Adrenal gland (tissue), 12 donors: Measurements from ENCODE around the gene VPS29. TPM values are rescaled to one million over a fixed set of nuclear protein-coding genes. Genes with fewer than 3 reads are reported as not detected.
"Not testable (repeated sequence)": the region's sequence is repeated elsewhere in the genome, so short reads cannot be mapped to it uniquely, and the experiment has no call there.

Experiments used
- DNase-seq, 7 donors: peaks; one replicate each; pipeline ENCODE4 v3.0.0-alpha.2; 2019 to 2020
- H3K27ac ChIP-seq, 5 donors: fragments of 200-600 bp; sonication (generic) in 4 of 5; 1 replicate in 3 of 5; 2 replicates in 2 of 5; pipeline versions ENCODE4 v1.5.1 to v1.8.0; 2016 to 2020; ENCODE audit warnings: mild to moderate bottlenecking in 1 of 5
- H3K27me3 ChIP-seq: fragments of 200-600 bp; 2 replicates; pipeline ENCODE4 v1.8.0; 2021
- H3K36me3 ChIP-seq, 2 donors: fragments of 200-600 bp; replicated peaks in 1 of 2; 1 replicate in 1 of 2; 2 replicates in 1 of 2; pipeline versions ENCODE4 v1.5.1 to v1.8.0; 2018 to 2022
- H3K4me1 ChIP-seq, 2 donors: fragments of 200-600 bp; replicated peaks in 1 of 2; 1 replicate in 1 of 2; 2 replicates in 1 of 2; pipeline versions ENCODE4 v1.5.1 to v1.8.0; 2018 to 2021
- H3K4me3 ChIP-seq, 4 donors: fragments of 200-600 bp; sonication (generic) in 3 of 4; one replicate each; pipeline ENCODE4 v1.5.1; 2016 to 2018
- H3K9me3 ChIP-seq, 3 donors: fragments of 200-600 bp; sonication (generic) in 1 of 3; replicated peaks in 1 of 3; 1 replicate in 2 of 3; 2 replicates in 1 of 3; pipeline versions ENCODE4 v1.5.1 to v1.8.0; 2016 to 2021
- POLR2A ChIP-seq, 2 donors: fragments of 450-650 bp; IDR thresholded peaks; one replicate each; pipeline ENCODE4 v1.6.1; 2017; ENCODE audit warnings: antibody characterized with exemption in 2 of 2, mild to moderate bottlenecking in 2 of 2, moderate library complexity in 1 of 2
- WGBS, 4 donors: extraction: QIAGEN DNeasy Blood & Tissue Kit in 2 of 4; methylation state at CpG; one replicate each; pipeline versions ENCODE4 v1.1.5 to v1.1.7; 2013 to 2017; 5-methylcytosine and 5-hydroxymethylcytosine counted together
- intact Hi-C, 2 donors: fragments of 100-400 bp; cut with DNase I; formaldehyde crosslinking; loops; one replicate each; pipeline versions ENCODE4 v1.14.1 to v1.15.0; 2022 to 2023
- polyA plus RNA-seq, 3 donors: library from polyadenylated mRNA; stranded (reverse); fragments of 200-250 nt in 2 of 3; fragments of 350-450 nt in 1 of 3; fragmentation: Illumina TruSeq in 1 of 3; extraction: RNeasy Lipid Tissue Mini Kit (QIAGEN cat#74804) in 1 of 3; gene quantifications; one replicate each; pipeline ENCODE4 v1.2.3, GENCODE V29; 2013 to 2014
- total RNA-seq, 9 donors: library from RNA; depleted of rRNA in 4 of 9; stranded (reverse); fragments of >200 nt in 4 of 9; fragments of 120-200 nt in 1 of 9; fragmentation: NEBNext Ultra II Directional in 1 of 9; extraction: Animal tissue kit (Norgen Biotek cat#: 25700) in 1 of 9; gene quantifications; one replicate each; pipeline versions ENCODE4 v1.1.0 to v1.2.4, GENCODE V29; 2013 to 2023
- TF ChIP-seq, protein P1 (sequence below), 6 experiments: fragments of 450-650 bp in 4 of 6; fragments of 200-600 bp in 2 of 6; sonication (generic) in 1 of 6; IDR thresholded peaks; 1 replicate in 5 of 6; 2 replicates in 1 of 6; pipeline versions ENCODE4 v1.5.1 to v1.8.0; 2016 to 2021; ENCODE audit warnings: antibody characterized with exemption in 6 of 6, mild to moderate bottlenecking in 2 of 6, moderate library complexity in 1 of 6
- donor health status: healthy with polysubstance abuse.
- donor health status: Bipolar disorder and iron deficiency.
- donor health status: DM: yes; HTN: yes; CAD: no.
- donor health status: DM: no; HTN: no; CAD: no.
- donor health status: DM: no; HTN: no; CAD: no.
- donor health status: DM: yes; HTN: yes; CAD: no.

The VPS29 gene
- total and polyA plus RNA-seq, 12 donors: 56.7 to 263 (median 112) TPM

DNA sequence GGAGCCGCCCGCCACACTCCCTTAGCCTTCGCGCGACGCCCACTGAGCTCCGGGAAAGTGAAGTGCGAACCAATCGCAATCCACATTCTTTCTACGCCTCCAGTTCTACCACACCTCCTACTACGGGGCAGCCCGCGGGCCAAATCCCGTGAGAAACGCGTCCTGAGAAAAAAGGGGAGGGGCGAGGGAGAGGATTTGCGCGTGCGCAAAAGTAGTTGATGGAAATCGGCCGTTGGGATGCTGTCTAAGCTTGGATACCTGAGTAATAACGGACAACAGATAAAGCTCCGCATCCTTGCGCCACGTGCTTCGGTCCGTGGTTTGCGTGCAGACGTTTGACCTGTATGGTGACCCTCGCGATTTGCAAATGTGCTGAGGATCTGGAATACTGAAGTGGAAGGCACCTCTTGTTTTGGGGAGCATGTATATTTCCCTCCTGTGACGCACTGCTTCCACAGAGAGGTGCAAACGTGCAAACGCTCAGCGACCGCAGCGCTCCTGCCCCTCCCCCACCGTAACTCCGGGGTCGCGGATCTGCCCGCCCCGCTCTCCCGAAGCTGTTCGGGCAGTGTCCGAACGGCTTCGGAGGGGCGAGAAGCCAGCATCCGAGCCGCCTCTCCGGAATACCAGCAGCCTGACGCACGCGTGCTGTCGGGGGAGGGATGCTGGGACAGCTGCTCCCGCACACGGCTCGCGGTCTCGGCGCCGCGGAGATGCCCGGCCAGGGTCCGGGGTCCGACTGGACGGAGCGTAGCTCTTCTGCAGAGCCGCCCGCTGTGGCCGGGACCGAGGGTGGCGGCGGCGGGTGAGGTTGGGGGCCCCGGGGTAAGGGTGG is 33.5 kb downstream of the VPS29 start, which contains the start of the genes FAM216A and GPN3:
Gene FAM216A, plus strand, starts transcription at position 632 of the 835 bp plus-strand sequence. Its CDS starts 31 bp downstream, at position 663.
Gene GPN3, minus strand, starts transcription at position 44 of the 835 bp plus-strand sequence. CDS start 54 bp downstream, outside the sequence.
- intact Hi-C loops: no loop called here
- Histone ChIP-seq H3K36me3 (peaks cover 0 to 15% of the 10 kb centered on the region in 2 donors), H3K4me3 (peak within 1 kb of the TSS; percentile 36 to 77 (median 64)), H3K27ac (peak within 1 kb of the TSS; percentile 80 to 95 (median 89)), H3K4me1 (peaks cover 8 to 13% of the 10 kb centered on the region in 2 donors), H3K9me3 (no peaks in the 10 kb centered on the region), H3K27me3 (no peaks in the 10 kb centered on the region)
- TF ChIP-seq, protein P1, sequence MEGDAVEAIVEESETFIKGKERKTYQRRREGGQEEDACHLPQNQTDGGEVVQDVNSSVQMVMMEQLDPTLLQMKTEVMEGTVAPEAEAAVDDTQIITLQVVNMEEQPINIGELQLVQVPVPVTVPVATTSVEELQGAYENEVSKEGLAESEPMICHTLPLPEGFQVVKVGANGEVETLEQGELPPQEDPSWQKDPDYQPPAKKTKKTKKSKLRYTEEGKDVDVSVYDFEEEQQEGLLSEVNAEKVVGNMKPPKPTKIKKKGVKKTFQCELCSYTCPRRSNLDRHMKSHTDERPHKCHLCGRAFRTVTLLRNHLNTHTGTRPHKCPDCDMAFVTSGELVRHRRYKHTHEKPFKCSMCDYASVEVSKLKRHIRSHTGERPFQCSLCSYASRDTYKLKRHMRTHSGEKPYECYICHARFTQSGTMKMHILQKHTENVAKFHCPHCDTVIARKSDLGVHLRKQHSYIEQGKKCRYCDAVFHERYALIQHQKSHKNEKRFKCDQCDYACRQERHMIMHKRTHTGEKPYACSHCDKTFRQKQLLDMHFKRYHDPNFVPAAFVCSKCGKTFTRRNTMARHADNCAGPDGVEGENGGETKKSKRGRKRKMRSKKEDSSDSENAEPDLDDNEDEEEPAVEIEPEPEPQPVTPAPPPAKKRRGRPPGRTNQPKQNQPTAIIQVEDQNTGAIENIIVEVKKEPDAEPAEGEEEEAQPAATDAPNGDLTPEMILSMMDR (IDR thresholded peaks at IDR 0.05): no peak
- TF ChIP-seq POLR2A (IDR thresholded peaks at IDR 0.05): peak in 1 of 2 donors; percentile 95
- peak; percentile 97 to 98 (median 97) for DNase-seq
- WGBS, 4 donors: 0% methylated on average over 29 to 78 of the region's 78 CpGs

DNA sequence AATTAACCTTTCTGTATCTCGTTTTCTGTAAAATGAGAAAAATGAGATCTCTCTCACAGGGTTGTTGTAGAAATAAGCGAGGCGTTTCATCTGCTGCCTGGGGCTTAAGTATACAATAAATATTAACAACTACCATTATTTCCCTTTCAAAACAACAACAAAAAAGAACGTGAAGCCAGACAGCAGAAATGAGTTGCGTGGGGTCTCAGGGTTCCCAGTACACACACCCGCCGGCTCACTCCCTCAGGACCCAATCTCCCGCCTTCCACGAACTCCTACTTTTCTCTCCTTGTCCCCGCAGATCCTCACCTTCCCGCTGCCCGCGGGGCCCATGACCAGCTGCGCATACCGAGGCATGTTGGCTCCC is 34.1 kb downstream of the VPS29 start:
- Histone ChIP-seq H3K4me1 (peaks cover 8 to 13% of the 10 kb centered on the region in 2 donors), H3K4me3 (peak overlapping the region; percentile 13 to 77 (median 47)), H3K27me3 (no peaks in the 10 kb centered on the region), H3K9me3 (no peaks in the 10 kb centered on the region), H3K27ac (peak overlapping the region in 3 of 5 donors; percentile 83 to 95 (median 94)), H3K36me3 (peaks cover 0 to 15% of the 10 kb centered on the region in 2 donors)
- intact Hi-C loops: no loop called here
- 0 to 1% (median 1%) methylated on average over 14 to 15 of the region's 15 CpGs for WGBS, 4 donors
- TF ChIP-seq POLR2A (IDR thresholded peaks at IDR 0.05): peak in 1 of 2 donors; percentile 73
- TF ChIP-seq, protein P1 (IDR thresholded peaks at IDR 0.05): no peak
- DNase-seq: no peak

DNA sequence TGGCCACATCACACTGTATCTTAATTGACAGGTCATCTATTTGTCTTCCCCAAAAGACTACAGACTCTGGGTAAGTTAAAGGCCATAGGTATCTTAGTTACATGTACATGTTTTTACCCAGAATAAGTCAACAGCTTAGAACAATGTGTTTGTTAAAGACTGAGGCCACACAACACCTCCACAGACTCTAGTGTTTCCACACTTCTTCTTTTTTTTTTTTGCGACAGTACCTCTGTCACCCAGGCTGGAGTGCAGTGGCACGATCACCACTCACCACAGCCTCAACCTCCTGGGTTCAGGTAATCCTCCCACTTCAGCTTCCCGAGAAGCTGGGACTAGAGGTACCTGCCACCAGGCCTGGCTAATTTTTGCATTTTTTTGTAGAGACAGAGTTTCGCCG is 35.1 kb downstream of the VPS29 start:
- peak in 1 of 7 donors; percentile 49 for DNase-seq
- WGBS, 4 donors: 64 to 74% (median 71%) methylated on average over 5 of the region's 5 CpGs
- H3K27me3 ChIP-seq: no peaks in the 10 kb centered on the region
- H3K27ac ChIP-seq: no peak overlapping the region
- TF ChIP-seq, protein P1 (IDR thresholded peaks at IDR 0.05): no peak
- no peak for TF ChIP-seq POLR2A (IDR thresholded peaks at IDR 0.05)
- no peaks in the 10 kb centered on the region for H3K9me3 ChIP-seq
- H3K4me1 ChIP-seq: peaks cover 8 to 13% of the 10 kb centered on the region in 2 donors
- H3K4me3 ChIP-seq: no peak overlapping the region
- H3K36me3 ChIP-seq: peaks cover 0 to 15% of the 10 kb centered on the region in 2 donors
- intact Hi-C loops: no loop called here

DNA sequence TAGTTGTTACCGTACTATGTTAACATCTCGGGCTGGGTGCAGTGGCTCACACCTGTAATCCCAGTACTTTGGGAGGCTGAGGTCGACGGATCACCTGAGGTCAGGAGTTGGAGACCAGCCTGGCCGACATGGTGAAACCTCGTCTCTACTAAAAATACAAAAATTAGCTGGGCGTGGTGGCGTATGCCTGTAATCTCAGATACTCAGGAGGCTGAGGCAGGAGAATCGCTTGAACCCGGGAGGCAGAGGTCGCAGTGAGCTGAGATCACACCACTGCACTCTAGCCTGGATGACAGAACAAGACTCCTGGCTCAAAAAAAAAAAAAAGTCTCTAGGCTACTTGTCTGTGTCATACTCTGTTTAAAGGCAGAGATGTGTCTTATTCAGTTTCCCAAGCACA is 36.1 kb downstream of the VPS29 start:
- H3K27me3 ChIP-seq, H3K4me3 ChIP-seq, H3K27ac ChIP-seq, H3K9me3 ChIP-seq, intact Hi-C loops: not testable (repeated sequence)
- peak in 1 of 7 donors; percentile 39 for DNase-seq
- 88 to 93% (median 91%) methylated on average over 11 of the region's 11 CpGs for WGBS, 4 donors
- peaks cover 0 to 22% of the 10 kb centered on the region in 2 donors for H3K36me3 ChIP-seq
- peaks cover 8 to 13% of the 10 kb centered on the region in 2 donors for H3K4me1 ChIP-seq
